Activated T-helper 1 cell treated with anti-CD3 and anti-CD28 coated beads, Interleukin-12 subunit alpha, Interleukin-12 subunit beta, Interleukin-2, Interleukin-4 antibody, amounts not matched to agents 30 ng/mL and 10 ng/mL and 1 ng/mL, durations not matched to agents 14 hours and 24 hours and 36 hours (primary cell): ENCODE data around the gene CFTR. TPM values are rescaled to one million over a fixed set of nuclear protein-coding genes. Genes with fewer than 3 reads are reported as not detected.

Experiments
- total RNA-seq: library from RNA; stranded (reverse); gene quantifications from 2 replicates; pipeline ENCODE4 v1.2.3, GENCODE V29; 2022

CFTR gene
- total RNA-seq, 1 donor from 2014 or later: not detected

Other genes with a start within 250 kb of the CFTR start
- not detected in 2 replicates for gene WNT2, start 157.0 kb upstream of the CFTR start, total RNA-seq
- not detected in 2 replicates for gene ASZ1, start 52.5 kb upstream of the CFTR start, total RNA-seq